NCI-H2227 (cell line): Measurements from ENCODE around the gene GNAT3.

ENCODE experiments used
- DNase-seq: peaks from one replicate; lab custom pipeline; 2025; ENCODE audit not compliant: unreplicated experiment; lab: John Stamatoyannopoulos, UW

GNAT3 gene

DNA sequence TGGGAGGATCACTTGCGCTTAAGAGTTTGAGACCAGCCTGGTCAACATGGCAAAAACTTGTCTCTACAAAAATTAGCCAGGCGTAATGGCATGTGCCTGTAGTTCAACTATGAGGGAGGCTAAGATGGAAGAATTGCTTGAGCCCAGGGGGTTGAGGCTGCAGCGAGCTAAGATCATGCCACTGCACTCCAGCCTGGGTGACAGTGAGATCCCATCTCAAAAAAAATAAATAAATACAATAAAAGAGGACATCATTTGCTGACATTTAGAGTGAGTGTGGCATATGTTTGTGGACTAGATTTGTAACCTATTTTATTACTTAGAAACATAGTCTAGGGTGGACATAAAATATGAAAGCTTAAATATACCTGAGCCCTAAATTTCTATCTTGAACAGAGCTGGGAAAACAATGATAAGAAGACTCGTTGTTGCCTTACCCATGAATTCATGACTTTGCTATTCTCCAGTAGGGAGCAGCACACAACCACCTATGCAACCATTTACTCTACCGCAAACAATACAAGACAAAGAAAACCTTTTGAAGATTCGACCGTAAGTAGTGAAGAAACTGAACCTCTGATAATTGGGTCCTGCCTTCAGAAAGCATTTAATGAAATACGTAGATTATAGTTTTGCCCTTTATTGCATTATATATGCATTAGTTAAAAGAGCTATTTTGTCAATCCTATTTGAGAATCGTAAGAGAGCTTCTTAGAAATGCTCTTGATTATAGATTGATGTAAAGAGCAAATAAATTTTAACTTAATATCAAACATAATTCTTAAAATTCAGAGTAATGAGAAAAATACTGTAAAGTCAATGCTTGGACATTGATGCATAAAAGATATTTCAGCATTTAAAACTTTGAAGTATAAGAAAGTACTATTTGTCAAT, 83.5 kb downstream of the GNAT3 start:
- DNase-seq = peak; percentile 60

DNA sequence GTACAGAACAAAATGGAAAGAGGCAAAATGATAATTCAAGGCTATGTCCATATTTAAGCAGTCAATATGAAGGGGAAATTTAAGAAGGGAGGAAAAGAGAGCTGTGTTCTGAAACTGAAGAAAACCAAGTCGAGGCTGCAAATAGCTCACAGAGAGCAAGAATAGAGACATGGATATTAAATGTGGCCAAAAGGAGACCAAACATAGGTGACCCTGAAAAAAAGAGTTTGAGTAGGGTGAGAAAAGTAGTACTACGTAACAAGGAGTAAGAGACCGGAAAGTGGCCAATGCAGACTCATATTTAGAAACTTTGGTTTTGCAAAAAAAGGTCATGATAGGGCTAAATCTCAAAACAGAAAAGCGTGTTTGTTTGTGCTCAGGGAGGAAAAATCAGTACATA, 84.6 kb downstream of the GNAT3 start:
- DNase-seq = no peak

DNA sequence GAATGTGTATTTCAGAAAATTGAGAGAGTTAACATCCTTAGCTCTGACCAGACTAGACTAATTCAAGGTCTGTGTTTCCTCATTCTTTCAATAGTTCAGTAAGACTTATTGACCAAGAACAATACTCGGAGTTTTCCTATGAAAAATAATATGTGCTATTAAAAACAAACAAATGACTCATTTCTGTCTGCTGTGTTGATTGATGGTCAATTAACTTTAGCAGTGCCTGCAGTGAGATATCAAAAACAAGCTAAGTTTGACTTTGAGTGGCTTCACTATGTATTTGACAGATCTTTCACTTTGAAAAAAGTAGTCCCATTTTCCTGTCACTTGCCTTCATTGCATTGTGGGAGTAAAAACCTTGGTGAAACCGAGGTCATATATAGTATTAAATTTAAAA, 91.0 kb downstream of the GNAT3 start:
- DNase-seq = no peak

DNA sequence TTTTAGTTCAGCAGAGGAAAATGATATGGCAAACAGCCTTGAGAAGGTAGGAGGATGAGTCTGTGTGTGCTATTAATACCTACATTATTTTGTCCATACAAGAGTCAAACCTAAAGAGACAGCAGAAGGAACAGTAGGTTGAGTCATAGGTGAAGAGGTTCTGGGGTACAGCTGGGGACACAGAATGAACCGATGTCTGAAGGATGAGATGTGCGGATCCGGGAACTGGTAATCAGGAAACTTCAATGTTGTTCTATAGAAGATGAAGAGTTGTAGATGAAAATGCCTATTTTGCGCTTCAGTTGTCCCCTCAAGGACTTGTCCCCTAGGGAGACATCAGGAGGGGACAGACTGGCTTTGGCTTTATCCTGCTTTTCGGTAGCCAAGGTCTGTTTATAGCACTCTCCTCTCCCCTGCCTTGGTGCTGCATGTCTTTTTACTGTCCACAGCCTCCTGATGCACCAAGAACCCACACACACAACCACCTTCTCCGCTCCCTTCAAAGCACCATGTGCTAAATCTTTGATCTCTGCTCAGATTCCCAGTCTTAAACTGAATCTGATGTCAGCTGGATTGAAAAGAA, 94.6 kb downstream of the GNAT3 start:
- no peak for DNase-seq

DNA sequence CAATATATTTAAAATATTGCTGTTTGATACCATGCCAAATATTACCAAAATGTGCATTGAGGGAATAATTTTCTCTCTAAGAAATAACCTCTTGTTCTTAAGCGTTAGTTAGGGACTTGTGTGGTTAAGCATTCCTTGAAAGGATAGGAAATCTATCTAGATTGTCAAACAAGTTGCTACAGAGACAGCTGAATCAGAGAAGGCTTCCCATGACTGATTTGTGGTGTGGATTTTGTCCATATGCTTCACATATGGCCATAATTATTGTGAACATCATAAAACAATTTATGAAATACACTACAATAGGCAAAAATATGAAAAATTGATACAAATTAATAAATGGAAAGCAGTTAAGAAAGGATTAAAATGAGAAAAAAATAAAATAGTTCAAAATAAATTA, 96.3 kb downstream of the GNAT3 start:
- no peak for DNase-seq

DNA sequence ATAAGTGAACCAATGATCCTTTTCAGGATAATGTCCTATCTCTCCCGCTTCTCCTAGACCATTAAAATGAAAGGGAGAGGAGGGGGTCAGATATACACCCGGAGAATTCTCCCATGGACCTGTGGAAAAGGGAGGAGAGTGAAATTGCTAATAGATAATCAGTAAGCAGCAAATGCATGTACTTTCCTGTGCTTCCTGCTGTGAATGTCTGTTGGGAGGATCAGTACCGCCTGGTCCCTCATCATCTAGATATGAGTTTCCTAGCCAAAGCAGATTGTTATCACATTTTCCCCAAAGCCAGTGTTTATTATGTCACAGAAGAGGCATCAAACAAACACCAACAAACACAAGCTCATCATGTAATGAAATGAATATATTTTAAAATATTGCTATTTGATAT, 96.8 kb downstream of the GNAT3 start:
- DNase-seq = no peak

DNA sequence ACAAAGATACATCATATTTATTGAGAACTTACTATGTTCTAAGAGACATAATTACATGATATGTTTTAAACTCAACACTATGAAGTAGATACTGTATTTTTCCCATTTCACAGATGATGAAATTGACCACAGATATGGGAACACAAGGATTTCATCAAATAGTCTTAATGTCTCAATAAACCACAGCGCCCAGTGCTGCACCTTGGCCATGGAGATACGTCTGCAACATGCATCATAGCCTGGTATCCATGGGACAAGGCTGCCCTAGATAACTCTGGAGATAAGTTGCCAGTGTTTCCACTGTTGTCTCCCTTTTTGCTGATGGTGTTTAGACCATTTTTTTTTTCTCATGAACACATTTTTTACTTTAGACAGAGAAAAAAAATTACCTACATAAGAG, 97.5 kb downstream of the GNAT3 start:
- no peak for DNase-seq

DNA sequence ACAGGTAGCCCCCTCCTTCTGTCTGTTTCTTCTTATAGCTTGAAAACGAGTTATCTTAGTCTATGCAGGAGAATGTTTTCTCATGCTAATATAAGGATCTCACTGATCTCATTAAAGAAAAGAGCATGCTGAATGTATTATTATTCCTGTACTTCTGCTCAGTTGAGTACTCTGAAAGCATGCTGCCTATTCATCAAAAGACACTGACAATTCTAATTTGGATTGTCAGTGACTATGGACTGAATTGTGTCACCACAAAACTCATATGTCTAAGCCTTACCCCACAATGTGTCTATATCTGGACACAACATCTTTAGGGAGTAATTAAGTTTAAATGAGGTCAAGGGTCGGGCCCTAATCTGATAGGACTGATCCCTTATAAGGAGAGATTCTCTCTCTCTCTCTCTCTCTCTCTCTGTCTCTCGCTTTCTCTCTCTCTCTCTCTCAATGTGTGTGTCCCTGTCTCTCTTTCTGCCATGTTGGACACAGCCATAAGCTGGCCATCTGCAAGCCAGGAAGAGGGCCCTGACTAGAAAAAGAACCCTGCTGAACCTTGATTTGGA, 98.4 kb downstream of the GNAT3 start:
- DNase-seq = no peak

DNA sequence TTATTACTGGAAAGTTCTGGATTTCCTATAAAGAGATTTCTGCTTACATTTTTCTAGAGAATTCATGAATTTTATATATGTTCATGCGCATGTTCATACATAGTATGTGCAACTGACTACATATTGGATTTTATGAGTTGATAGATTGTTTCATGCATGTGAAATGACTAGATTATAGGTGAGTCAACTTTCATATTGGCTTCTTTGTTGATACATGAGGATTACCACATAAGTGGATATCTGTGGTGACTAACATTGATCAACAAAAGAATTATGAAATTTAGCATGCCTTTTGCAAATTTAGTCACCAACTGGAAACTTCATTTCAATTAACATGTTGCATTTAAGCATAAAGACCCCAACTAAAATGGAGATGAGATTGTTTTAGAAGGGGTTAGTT, 99.0 kb downstream of the GNAT3 start:
- DNase-seq = no peak

DNA sequence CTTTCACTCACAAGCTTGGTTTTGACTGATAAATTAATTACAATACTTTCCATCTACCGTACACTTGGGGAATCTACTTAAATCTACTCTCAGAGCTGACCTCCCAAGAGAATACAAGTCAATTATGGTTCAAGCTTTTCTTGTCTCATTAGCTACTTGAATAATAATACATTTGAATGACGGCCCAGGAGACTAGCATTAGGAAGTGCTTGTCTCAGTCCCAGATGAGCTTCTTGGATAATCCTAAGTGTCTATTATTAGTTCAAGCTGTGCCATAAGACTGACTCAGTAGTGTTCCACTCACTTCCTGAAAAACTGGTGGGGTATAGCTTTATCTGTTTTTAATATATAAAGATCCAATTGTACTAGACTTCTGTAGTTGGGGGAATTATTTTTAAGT, 100.2 kb downstream of the GNAT3 start:
- no peak for DNase-seq

DNA sequence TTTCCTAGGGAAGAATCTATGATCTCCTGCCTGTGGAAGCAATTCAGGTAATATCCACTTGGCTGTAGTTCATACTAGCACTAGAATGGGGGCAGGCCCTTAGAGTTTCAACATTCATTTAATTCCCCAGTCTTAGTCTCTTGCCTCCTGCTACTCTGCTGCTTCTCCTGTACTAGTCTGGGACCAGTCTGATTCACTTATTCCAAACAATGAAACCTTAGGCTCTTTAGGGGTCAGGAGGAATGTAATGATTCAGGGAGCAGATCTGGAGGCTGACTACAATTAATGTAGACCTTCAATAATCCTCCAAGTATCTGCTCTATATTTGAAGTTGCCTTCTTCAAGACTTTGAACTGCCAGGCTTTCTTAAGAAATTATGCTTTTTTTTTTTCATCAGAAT, 101.8 kb downstream of the GNAT3 start:
- DNase-seq = no peak
